GM10266 (cell line): ENCODE data around the gene ELL2.
"Not testable (repeated sequence)": the region's sequence is repeated elsewhere in the genome, so short reads cannot be mapped to it uniquely, and the experiment has no call there.

ENCODE experiments used
- DNase-seq: peaks from one replicate; pipeline ENCODE4 v3.0.0; 2012; ENCODE audit errors: extremely low spot score
- TF ChIP-seq, protein P1 (sequence below): IDR thresholded peaks from 2 replicates; pipeline ENCODE4 v1.5.1; 2012; ENCODE audit warnings: mild to moderate bottlenecking, low read depth; ENCODE audit not compliant: control insufficient read depth, insufficient read depth; ENCODE audit errors: missing control alignments

ELL2 gene

DNA sequence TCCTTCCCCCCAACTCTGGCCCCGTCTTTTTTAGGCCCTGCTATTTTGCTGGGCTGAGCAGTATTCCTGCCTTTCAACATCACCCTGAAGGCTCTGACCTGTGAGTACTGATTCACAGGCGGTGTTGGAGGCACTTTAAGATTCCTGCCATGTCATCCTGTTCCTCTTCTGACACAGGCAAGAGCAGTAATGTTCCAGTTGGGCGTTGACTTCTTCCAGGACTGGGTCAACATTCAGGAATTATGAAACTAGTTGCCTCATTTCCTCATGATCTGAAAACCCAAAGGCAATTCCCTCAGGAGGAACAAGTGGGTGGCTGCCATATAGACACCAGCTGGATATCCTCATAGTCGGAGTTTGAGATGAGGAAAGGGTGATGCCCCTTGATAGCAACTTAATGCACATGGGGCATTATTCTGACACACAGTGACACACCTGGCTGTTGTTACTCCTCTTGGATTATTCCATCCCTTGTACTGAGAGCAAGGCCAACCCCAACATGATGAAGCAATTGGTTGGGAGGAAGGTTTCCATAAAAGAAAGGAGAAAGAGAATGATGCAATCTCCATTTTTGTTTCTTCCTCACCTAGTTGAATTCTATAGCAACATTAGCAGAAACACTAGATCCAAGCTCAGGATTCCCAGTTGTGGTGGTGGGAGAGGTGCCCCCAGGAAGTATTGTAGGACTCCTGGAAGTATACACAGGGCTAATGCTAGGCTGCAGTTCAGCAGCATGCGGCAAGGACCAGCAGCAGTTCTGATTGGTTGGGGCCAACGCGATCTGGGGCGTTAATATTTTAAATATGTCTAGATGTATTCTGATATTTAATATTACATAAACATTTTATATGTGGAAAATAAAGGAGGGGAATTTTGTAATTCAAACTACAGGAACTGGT lies 119.5 kb downstream of the ELL2 start:
- TF ChIP-seq, protein P1, sequence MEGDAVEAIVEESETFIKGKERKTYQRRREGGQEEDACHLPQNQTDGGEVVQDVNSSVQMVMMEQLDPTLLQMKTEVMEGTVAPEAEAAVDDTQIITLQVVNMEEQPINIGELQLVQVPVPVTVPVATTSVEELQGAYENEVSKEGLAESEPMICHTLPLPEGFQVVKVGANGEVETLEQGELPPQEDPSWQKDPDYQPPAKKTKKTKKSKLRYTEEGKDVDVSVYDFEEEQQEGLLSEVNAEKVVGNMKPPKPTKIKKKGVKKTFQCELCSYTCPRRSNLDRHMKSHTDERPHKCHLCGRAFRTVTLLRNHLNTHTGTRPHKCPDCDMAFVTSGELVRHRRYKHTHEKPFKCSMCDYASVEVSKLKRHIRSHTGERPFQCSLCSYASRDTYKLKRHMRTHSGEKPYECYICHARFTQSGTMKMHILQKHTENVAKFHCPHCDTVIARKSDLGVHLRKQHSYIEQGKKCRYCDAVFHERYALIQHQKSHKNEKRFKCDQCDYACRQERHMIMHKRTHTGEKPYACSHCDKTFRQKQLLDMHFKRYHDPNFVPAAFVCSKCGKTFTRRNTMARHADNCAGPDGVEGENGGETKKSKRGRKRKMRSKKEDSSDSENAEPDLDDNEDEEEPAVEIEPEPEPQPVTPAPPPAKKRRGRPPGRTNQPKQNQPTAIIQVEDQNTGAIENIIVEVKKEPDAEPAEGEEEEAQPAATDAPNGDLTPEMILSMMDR = no peak
- DNase-seq = no peak

DNA sequence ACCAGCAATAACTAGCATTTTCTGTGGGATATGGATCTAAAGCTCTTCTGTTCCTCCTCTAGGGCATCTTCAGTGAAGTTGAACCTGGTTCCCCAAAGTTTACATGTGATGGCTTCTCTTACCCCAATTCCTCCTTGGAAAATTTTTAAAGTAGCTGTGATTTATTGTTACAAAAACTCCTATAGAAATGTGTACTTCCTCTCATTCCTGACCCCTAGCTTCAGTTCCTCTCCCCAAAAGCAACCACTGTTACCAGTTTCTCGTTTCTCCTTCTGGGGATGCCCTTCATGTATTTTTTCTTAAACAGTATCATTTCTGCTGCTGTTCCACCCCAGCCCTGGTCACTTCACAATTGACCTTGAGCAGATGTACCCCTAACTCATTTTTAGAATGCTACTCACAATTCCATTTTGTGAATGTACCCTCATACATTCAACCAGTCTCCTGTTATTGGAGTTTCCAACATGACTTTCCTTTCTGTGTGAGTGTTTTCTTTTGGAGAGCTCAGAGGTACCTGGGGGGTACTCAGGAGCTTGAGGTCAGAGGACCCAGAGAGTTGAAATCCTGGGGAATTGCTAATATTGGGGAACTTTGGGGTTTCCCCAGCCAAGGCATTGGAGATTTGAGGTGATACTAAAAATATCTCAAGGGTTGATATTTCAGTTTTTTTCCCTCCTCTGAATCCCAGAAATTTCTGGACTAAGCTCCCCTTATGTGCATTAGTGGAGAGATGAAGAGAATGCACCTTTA lies 120.5 kb downstream of the ELL2 start:
- no peak for DNase-seq
- TF ChIP-seq, protein P1 = no peak

DNA sequence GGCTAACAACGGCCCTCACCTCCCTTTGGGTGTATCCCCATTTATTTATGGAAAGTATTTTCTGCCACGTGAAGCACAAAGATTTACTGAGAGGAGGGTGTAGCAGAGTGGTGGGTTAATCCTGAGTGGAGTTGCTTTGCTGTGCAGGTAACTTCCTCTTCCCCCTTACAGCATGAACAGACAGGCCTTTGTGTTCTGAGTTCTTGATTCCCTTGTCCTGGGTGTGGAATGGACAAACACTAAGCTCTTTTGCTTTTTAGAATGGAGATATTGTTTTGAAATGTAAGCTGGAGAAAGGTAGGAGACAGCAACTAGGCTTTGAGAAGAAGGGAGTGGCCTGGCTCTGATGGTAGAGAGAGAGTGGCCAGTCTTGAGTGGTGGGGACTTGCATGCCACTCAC lies 122.0 kb downstream of the ELL2 start:
- TF ChIP-seq, protein P1 = no peak
- DNase-seq = no peak

DNA sequence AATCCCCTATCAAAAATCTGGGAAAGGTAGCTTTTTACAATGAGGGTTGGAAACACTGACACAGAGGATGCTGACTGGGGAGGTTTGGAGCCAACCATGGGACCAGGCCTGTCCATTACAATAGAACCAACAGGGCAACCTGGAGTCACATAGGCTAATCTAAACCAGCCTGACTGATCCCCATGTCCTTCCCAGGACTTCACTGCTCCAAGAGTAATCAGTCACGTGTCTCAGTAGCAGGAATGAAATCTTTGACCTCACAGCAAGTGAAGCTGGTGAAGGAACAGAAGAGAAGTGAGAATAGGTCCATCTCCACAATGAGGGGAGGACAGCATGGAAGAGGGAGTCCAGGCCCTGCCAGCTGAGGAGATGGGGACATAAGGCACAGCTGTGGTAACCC lies 123.1 kb downstream of the ELL2 start:
- TF ChIP-seq, protein P1 = no peak
- DNase-seq = no peak

DNA sequence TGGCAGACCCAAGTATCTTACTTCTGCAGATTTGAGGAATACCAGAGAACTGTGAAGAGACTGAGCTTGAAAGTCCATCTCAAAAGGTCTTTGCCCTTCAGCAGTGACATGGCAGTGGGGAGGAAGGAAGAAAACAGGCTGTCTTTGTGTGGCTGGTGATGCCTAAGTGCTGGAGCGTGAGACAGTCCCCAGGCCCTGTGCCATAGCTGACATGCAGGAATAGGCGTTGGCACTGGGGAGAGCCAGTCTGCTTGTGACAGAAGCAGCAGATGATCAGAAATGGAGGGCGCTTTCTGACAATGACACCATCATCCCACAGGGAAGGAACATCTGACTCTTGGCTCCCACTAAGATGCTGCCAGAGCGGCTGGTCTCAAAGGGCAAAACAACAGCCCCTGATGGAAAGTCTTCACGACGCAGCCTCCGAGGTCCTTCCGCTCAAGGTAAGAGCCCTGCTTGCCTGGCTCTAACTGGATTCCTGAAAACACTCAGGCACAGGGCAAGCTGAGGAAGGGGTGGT lies 123.6 kb downstream of the ELL2 start:
- no peak for DNase-seq
- TF ChIP-seq, protein P1 = no peak

DNA sequence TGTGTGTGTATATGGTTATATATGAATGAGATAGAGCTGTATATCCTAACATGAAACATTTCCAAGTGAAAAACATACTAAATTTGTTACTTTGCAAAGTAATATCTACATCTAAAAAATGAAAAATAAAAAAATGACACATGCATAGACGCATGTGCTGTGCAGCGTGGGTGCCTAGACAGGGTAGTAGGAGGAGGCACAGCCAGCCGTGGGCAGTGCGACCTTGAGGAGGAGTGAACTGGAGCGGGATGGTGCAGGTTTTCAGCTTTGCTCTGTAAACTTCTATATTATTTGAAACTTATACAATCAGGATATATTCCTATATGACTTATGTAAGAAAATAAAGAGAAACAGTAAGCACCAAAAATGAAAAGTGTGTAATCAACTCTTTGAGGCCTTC lies 124.2 kb downstream of the ELL2 start:
- TF ChIP-seq, protein P1 = no peak
- DNase-seq = no peak

DNA sequence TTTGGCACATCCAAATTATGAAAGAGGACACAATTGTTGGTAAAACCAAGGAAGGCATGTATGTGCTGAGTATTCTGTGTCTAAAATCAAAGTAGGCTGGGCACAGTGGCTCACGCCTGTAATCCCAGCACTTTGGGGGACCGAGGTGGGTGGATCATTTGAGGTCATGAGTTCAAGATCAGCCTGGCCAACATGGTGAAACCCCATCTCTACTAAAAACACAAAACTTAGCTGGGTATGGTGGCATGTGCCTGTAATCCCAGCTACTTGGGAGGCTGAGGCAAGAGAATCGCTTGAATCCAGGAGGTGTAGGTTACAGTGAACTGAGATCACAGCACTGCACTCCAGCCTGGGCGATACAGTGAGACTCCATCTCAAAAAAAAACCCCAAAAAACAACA lies 124.7 kb downstream of the ELL2 start:
- DNase-seq = not testable (repeated sequence)
